ENCODE measurements around the gene NDUFAF5.

- TF ChIP-seq, protein P1, sequence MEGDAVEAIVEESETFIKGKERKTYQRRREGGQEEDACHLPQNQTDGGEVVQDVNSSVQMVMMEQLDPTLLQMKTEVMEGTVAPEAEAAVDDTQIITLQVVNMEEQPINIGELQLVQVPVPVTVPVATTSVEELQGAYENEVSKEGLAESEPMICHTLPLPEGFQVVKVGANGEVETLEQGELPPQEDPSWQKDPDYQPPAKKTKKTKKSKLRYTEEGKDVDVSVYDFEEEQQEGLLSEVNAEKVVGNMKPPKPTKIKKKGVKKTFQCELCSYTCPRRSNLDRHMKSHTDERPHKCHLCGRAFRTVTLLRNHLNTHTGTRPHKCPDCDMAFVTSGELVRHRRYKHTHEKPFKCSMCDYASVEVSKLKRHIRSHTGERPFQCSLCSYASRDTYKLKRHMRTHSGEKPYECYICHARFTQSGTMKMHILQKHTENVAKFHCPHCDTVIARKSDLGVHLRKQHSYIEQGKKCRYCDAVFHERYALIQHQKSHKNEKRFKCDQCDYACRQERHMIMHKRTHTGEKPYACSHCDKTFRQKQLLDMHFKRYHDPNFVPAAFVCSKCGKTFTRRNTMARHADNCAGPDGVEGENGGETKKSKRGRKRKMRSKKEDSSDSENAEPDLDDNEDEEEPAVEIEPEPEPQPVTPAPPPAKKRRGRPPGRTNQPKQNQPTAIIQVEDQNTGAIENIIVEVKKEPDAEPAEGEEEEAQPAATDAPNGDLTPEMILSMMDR (IDR thresholded peaks at IDR 0.05; ENCODE audit: low read depth, low read length), result no peak
- TF ChIP-seq POLR2A (IDR thresholded peaks at IDR 0.05; ENCODE audit: extremely low read depth, insufficient read length) (no peak), MAX (IDR thresholded peaks at IDR 0.05; ENCODE audit: low read depth, low read length) (no peak), MYC (IDR thresholded peaks at IDR 0.05; ENCODE audit: low read depth, low read length) (no peak)
These were observed 25.9 kb upstream of the NDUFAF5 start for GRCh38 chr20:13758884-13759283.

All from NB4 (cell line).